Measurements from ENCODE around the gene ACKR3. TPM values are rescaled to one million over a fixed set of nuclear protein-coding genes. Genes with fewer than 3 reads are reported as not detected.

Gene ACKR3
- total RNA-seq, 1 experiment from 2014 or later: not detected

GRCh38 chr2:236629961-236630872, 60.6 kb downstream of the ACKR3 start:
- CTCF ChIA-PET: no interaction called here
- H3K27me3 ChIP-seq (ENCODE audit: control insufficient read depth, insufficient read depth, low read length): peaks cover 7% of the 10 kb centered on the region; the same call in 1 of the 2 replicates
- intact Hi-C loops (cut with micrococcal nuclease; ENCODE audit: unreplicated experiment): no loop called here
- POLR2A ChIA-PET: no interaction called here
- in situ Hi-C loops (cut with HindIII; ENCODE audit: low pct_unique_long_range_greater_than_20kb, low sequenced_read_pairs): no loop called here
- ATAC-seq: no peak
- no peaks in the 10 kb centered on the region for H3K9me3 ChIP-seq (ENCODE audit: control insufficient read depth, insufficient read depth, low read depth, low read length)
- no peak for DNase-seq (ENCODE audit: low read depth, low spot score)
- H3K36me3 ChIP-seq (ENCODE audit: control insufficient read depth, insufficient read depth, low read length): no peaks in the 10 kb centered on the region
- no peaks in the 10 kb centered on the region for H3K4me1 ChIP-seq (ENCODE audit: control insufficient read depth, insufficient read depth, low read length)
- H3K27ac ChIP-seq (ENCODE audit: low read length): no peak overlapping the region
- TF ChIP-seq SIN3A (IDR thresholded peaks at IDR 0.05; ENCODE audit: borderline replicate concordance, insufficient read depth, low read depth, low read length) (no peak), CTCF (IDR thresholded peaks at IDR 0.05) (no peak), POLR2AphosphoS5 (IDR thresholded peaks at IDR 0.05; ENCODE audit: low read depth, low read length) (no peak), REST (IDR thresholded peaks at IDR 0.05; ENCODE audit: insufficient read depth in 1 of 2, low read depth in 2 of 2, low read length in 1 of 2) (no peak), TCF7L2 (IDR thresholded peaks at IDR 0.05; ENCODE audit: low read depth, low read length) (no peak)
- no TSS peak for BruUV-seq (replicated peaks)
- H3K4me3 ChIP-seq (ENCODE audit: low read depth in 2 of 2, low read length in 2 of 2): no peak overlapping the region

GRCh38 chr2:236631281-236631855, 61.7 kb downstream of the ACKR3 start:
- no TSS peak for BruUV-seq (replicated peaks)
- ChIA-PET POLR2A (no interaction called here), CTCF (no interaction called here)
- Histone ChIP-seq H3K4me1 (ENCODE audit: control insufficient read depth, insufficient read depth, low read length) (no peaks in the 10 kb centered on the region), H3K9me3 (ENCODE audit: control insufficient read depth, insufficient read depth, low read depth, low read length) (no peaks in the 10 kb centered on the region), H3K27ac (ENCODE audit: low read length) (no peak overlapping the region), H3K36me3 (ENCODE audit: control insufficient read depth, insufficient read depth, low read length) (no peaks in the 10 kb centered on the region), H3K27me3 (ENCODE audit: control insufficient read depth, insufficient read depth, low read length) (peaks cover 7% of the 10 kb centered on the region; the same call in 1 of the 2 replicates), H3K4me3 (ENCODE audit: low read depth in 2 of 2, low read length in 2 of 2) (no peak overlapping the region)
- no peak for TF ChIP-seq CTCF (IDR thresholded peaks at IDR 0.05)
- no peak for ATAC-seq
- intact Hi-C loops (cut with micrococcal nuclease; ENCODE audit: unreplicated experiment): no loop called here
- in situ Hi-C loops (cut with HindIII; ENCODE audit: low pct_unique_long_range_greater_than_20kb, low sequenced_read_pairs): no loop called here
- DNase-seq (ENCODE audit: low read depth, low spot score): no peak
